Bronchial smooth muscle cell (primary cell): ENCODE measurements around the gene ZNF616. TPM values are rescaled to one million over a fixed set of nuclear protein-coding genes. Genes with fewer than 3 reads are reported as not detected.

Experiments used
- total RNA-seq: library from RNA; depleted of rRNA; stranded (reverse); fragments of >200 nt; gene quantifications from 2 replicates; pipeline ENCODE4 v1.2.1, GENCODE V29; 2014

Gene ZNF616
- total RNA-seq: 9.0 and 12.2 TPM in 2 replicates

DNA sequence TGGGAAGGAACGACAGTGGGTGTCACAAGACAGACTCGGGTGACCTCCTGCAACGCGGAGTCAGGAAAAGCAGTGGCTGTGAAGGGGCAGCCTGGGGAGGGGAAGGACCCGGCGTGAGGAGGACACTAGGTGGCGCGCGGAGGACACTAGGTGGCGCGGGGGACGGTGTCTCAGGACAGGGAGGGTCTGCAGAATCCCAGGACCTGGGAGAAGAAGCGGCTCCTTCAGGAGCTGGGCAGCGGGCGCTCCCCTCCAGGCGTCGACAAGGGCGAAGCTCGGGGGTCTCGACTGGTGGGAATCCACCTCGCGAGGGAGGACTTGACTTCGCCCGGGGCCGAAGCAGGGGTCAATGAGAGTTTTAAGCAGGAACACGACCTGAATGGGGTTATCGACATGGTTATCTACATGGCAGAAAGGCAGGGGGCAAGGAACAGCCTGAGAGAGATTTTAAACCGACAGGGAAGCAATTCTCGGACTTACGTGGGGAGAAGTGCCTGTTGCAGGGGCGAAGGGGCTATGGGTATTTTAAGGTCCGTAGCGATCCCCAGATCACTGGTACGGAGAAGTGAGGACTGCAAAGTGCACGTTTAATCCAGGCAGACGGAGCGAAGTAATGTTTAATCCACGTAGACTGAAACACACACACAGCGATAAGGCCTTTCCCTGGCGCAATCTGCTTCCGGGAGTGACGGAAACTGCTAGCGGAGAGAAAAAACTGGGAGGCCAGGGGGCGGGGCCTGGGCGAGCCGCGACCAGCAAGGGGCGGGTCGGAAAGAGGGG lies at the start of gene ZNF616:
ZNF616 (minus strand) TSS at position 687 of the 780 bp plus-strand sequence. CDS start 9,426 bp downstream, outside the sequence.

GRCh38 chr19:52171321-52172169 lies 31.8 kb upstream of the ZNF616 start, which contains the start of gene ZNF836:
ZNF836 (minus strand) TSS chr19:52171621; CDS start chr19:52168072, 3,549 bp downstream.

DNA sequence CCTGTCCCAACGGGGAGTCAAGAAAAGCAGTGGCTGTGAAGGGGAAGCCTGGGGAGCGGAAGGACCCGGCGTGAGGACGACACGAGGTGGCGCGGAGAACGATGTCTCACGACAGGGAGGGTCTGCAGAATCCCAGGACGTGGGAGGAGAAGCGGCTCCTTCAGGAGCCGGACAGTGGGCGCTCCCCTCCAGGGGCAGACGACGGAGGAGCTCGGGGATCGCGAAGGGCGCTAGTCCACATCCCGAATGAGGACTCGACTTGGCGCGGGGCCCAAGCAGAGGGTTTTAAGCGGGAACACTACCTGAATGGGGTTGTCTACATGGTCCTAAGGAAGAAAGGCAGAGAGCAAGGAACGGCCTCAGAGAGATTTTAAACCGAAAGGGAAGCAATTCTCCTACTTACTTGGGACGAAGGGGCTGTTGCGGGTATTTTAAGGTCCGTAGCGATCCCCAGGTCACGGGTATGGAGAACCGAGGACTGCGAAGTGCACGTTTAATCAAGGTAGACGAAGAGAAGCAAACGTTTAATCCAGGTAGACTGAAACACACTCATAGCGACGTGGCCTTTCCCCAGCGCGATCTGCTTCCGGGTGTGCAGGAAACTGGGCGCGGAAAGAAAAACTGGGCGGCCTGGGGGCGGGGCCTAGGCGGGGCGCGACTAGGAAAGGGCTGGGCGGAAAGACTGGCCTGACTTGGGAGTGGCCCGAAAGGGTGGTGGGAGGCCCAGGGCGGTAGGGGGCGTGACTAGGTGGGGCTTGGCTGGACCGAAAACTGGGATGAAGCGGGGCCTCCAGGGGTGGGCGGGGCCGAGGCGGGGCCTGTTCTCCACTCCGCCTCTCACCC lies 44.3 kb downstream of the ZNF616 start, which contains the start of gene ZNF841:
ZNF841 (minus strand) TSS at position 594 of the 843 bp plus-strand sequence. CDS start 10,964 bp downstream, outside the sequence.

Other genes starting within 250 kb of the ZNF616 start
- 3.8 and 4.3 TPM in 2 replicates for gene ZNF649, start 234.9 kb downstream of the ZNF616 start, total RNA-seq
- 6.6 and 10.2 TPM in 2 replicates for gene ZNF613, start 212.5 kb downstream of the ZNF616 start, total RNA-seq
- gene ZNF350, start 153.1 kb downstream of the ZNF616 start, total RNA-seq: 12.5 and 13.1 TPM in 2 replicates
- gene ZNF615, start 131.7 kb downstream of the ZNF616 start, total RNA-seq: 10.6 and 16.7 TPM in 2 replicates
- gene ZNF614, start 111.6 kb downstream of the ZNF616 start, total RNA-seq: 4.8 and 7.1 TPM in 2 replicates
- 7.7 and 9.7 TPM in 2 replicates for gene ZNF432, start 91.1 kb downstream of the ZNF616 start, total RNA-seq
- gene ZNF841, start 44.2 kb downstream of the ZNF616 start, total RNA-seq: 13.7 and 20.0 TPM in 2 replicates
- gene ZNF836, start 31.7 kb upstream of the ZNF616 start, total RNA-seq: 8.2 and 11.5 TPM in 2 replicates
- gene PPP2R1A, start 50.1 kb upstream of the ZNF616 start, total RNA-seq: 112 and 113 TPM in 2 replicates
- 12.3 and 22.1 TPM in 2 replicates for gene ZNF766, start 129.6 kb upstream of the ZNF616 start, total RNA-seq
- gene ZNF480, start 157.2 kb upstream of the ZNF616 start, total RNA-seq: 3.9 and 4.8 TPM in 2 replicates
- gene ZNF610, start 196.3 kb upstream of the ZNF616 start, total RNA-seq: 3.8 and 3.9 TPM in 2 replicates
- gene ZNF880, start 230.0 kb upstream of the ZNF616 start, total RNA-seq: 22.9 and 40.5 TPM in 2 replicates